Measurements from ENCODE around the gene MSRB3.

DNA sequence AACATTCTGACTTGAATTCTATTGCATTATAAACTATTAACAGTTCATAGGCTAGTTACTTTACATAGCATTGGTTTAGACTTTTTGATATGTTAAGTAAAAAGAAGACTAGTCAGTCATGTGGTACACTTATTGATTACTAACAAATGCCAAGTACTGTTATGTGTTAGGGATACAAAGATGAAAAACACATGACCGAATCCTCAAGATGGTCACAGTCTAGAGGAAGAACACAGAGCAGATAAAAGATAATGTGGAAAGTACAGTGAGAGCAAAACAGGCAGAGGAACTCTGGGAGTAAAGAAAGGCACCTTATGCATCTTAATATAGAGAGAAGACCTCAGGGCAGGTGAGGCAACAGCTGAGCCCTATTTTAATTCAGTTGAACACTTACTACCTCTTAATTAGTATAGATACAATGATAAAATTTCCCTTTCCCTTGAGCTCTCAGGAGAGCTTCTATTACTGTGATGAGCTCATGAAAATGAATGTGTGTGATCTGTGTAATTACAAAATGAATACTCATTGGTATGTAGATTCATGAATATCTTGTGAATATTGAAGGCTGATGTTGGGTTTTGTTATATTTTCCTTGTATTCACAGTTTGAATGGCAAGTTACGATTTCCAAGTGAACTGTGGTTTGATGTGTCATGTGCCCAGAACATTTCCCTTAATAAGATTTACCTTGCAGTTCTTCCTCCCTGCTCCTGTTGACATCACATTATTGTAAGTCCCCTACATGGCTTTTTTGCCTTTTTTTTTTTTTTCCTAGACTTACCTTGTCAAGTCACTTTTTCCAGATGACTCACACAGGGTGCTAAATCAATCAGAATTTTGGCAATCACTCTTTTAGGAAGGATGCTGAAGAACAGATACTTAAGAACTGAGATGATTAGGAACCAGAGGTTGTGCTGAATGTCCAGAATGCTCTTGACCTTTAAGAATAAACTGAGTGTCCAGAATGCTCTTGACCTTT is 29.5 kb upstream of the MSRB3 start:
- TF ChIP-seq, protein P1, sequence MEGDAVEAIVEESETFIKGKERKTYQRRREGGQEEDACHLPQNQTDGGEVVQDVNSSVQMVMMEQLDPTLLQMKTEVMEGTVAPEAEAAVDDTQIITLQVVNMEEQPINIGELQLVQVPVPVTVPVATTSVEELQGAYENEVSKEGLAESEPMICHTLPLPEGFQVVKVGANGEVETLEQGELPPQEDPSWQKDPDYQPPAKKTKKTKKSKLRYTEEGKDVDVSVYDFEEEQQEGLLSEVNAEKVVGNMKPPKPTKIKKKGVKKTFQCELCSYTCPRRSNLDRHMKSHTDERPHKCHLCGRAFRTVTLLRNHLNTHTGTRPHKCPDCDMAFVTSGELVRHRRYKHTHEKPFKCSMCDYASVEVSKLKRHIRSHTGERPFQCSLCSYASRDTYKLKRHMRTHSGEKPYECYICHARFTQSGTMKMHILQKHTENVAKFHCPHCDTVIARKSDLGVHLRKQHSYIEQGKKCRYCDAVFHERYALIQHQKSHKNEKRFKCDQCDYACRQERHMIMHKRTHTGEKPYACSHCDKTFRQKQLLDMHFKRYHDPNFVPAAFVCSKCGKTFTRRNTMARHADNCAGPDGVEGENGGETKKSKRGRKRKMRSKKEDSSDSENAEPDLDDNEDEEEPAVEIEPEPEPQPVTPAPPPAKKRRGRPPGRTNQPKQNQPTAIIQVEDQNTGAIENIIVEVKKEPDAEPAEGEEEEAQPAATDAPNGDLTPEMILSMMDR (IDR thresholded peaks at IDR 0.05): no peak
- no peak for TF ChIP-seq POLR2A (IDR thresholded peaks at IDR 0.05)

Measured in breast epithelium (tissue), 3 donors.